ENCODE results near the gene LRRN2. TPM values are rescaled to one million over a fixed set of nuclear protein-coding genes. Genes with fewer than 3 reads are reported as not detected.
"Not testable (repeated sequence)": the region's sequence is repeated elsewhere in the genome, so short reads cannot be mapped to it uniquely, and the experiment has no call there.

Gene LRRN2
- polyA plus RNA-seq (2013, experiment 1 of 2; ENCODE audit: insufficient read length): 0.09 TPM
- polyA plus RNA-seq (2013, experiment 2 of 2; ENCODE audit: insufficient read length): 0.09 TPM

GRCh38 chr1:204685236-204686006 lies at the start of gene LRRN2:
Gene LRRN2, minus strand, starts transcription at chr1:204685738. Its CDS starts 65,746 bp downstream, at chr1:204619992.
- DNase-seq: no peak

- no peak for DNase-seq
Measured at GRCh38 chr1:204735042-204735441, 49.5 kb upstream of the LRRN2 start.

- DNase-seq: no peak
Measured at GRCh38 chr1:204733869-204734596, 48.5 kb upstream of the LRRN2 start.

DNA sequence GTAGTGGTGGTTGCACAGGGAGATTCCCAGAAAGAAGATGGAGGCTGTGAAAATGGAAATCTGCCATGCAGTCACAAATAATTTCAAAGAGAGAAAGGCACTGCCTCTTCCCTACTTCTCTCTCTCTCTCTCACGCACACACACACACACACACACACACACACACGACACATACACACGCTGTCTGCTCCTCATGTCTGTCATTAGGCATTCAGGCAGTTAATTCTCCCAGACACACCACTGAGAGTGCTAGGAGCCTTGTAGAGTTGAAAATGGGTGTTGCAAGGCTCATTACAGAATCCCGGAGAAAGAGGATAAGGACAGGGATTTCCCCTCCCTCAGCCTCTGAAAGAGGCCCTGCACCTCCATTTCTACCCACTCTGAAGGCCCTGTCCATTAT lies 47.8 kb upstream of the LRRN2 start:
- no peak for DNase-seq

- DNase-seq: no peak
Measured at GRCh38 chr1:204731985-204732575, 46.5 kb upstream of the LRRN2 start.

- no peak for DNase-seq
Measured at GRCh38 chr1:204731509-204731908, 46.0 kb upstream of the LRRN2 start.

- DNase-seq: no peak
Measured at GRCh38 chr1:204730826-204731459, 45.4 kb upstream of the LRRN2 start.

DNA sequence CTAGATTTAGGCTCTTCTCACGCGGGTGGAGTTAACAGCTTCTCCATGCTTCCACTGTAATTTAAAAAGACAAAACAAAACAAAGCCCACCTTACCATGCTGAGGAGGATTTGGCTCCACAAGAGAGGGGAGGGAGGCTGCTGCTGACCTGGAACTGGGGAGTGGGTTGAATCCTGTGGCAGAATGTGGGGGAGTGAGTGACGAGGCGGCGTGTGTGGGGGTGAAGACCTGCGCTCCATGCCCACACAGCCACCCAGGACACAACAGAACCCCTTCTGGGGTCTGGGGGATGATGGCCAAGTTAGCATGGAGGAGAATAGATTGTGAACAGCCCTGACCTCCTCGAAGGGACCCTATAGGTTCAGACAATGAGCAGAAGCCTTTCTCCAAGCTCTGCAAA lies 44.0 kb upstream of the LRRN2 start:
- no peak for DNase-seq

DNA sequence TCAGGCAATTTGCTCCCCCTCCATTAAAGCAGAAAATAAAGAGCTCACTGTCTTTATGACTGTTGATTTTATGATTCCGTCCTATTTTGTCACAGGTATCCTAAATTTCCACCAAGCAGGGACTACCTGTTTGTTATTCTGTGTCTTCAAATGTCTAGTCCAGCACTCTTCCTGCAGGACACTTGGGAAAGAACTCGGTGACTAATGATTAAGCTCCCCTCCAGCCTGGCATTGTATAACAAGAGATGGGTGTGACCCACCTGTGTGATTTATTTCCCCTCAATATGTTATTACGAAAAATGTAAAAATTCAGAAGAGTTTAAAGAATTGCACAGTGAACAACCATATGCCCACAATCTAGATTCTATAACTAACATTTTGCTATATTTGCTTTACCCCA lies 42.9 kb upstream of the LRRN2 start:
- no peak for DNase-seq

GRCh38 chr1:204728045-204728444 lies 42.5 kb upstream of the LRRN2 start:
- DNase-seq: no peak

DNA sequence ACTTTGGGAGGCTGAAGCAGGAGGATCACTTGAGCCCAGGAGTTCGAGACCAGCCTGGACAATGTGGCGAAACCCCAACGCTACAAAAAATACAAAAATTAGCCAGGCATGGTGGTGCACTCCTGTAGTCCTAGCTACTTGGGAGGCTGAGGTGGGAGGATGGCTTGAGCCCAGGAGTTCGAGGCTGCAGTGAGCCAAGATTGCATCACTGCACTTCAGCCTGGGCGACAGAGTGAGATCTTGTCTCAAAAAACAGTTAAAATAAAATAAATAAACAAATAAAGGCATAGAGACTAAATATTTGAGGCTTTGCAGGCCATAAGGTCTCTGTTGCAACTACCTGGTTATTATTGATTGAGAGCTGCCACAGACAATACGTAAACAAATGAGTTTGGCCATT lies 41.9 kb upstream of the LRRN2 start:
- not testable (repeated sequence) for DNase-seq

DNA sequence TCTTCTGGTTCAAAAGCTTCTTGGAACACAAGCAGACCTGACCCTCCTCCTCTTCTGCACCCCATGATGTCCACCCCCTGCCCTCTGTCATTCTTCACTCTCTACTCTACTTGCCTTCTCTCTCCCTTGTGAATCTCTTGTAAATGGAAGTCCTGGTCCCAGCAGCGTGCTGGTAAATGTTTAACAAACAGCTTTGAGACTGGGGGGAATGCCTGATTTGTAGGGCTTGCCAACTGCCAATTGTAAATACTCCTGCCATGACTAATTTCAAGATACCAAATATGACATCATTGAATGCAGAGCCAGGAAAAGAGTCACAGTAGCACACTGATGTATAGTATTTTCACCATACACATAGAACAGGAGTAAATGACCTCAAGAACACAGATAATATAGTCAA lies 40.9 kb upstream of the LRRN2 start:
- DNase-seq: peak; percentile 12

GRCh38 chr1:204725821-204726448 lies 40.4 kb upstream of the LRRN2 start:
- no peak for DNase-seq

- no peak for DNase-seq
Measured at GRCh38 chr1:204723131-204723787, 37.7 kb upstream of the LRRN2 start.

DNA sequence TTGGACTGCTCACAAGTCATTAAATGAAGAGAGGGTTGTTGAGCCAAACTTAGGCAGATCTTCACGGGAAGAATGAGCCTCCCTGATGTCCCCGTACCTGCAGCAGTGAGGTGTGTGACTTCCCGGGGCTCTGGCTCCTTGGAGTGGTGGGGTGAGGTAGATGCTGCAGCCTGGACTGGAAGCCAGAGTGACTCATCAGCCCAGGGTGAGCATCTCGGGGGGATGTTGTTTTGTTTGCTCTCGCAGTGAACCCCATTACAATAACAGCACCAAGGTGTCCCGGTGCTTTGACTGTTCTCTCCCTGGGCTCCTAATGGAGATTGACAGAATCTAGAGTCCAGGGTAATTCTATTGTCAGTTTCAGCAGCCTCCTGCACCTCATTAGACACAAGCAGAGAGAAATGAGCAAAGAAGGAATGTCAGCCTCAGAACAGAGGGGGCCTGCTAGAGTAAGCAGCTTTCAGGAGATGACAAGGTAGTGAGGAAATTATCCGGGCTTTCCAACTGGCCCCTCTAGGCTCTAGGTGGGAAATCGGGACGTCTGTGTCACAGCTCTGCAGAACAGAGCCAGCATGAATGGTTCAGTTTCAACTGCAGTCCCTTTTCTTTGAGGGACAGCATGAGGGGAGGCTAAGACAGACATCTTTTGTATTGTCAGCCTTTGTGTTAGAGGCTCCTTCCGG lies 36.0 kb upstream of the LRRN2 start:
- no peak for DNase-seq

- DNase-seq: no peak
Measured at GRCh38 chr1:204716660-204717059, 31.1 kb upstream of the LRRN2 start.

- no peak for DNase-seq
Measured at GRCh38 chr1:204714861-204715511, 29.4 kb upstream of the LRRN2 start.

- no peak for DNase-seq
Measured at GRCh38 chr1:204714194-204714860, 28.8 kb upstream of the LRRN2 start.

DNA sequence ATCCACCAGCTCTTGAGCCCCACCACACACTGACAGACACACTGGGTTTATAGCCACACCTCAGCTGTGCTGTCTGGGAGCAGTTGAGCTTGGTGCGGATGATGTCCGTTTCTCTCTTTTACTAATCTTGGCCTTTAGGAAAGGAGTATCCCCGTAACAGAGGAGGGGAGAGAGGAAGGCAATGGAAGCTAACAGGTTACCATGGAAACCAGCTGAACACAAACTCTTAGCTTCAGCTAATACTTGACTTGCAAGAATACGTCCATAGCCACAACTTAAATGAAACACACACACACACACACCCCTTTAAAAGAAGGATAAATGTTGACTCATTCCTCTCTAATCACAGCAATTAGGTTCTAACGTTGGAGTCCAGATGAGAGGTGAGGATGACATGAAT lies 28.0 kb upstream of the LRRN2 start:
- no peak for DNase-seq

Data from fibroblast of skin of abdomen (primary cell).